Peyer's patch (tissue), 4 donors: ENCODE data around the gene SH3BGRL2.

ENCODE experiments used
- CTCF ChIP-seq, 6 experiments: fragments of 450-650 bp in 4 of 6; fragments of 200-600 bp in 2 of 6; sonication (generic) in 1 of 6; IDR thresholded peaks; one replicate each; pipeline ENCODE4 v1.5.1; 2017 to 2019; ENCODE audit warnings: antibody characterized with exemption in 6 of 6, mild to moderate bottlenecking in 3 of 6, moderate library complexity in 1 of 6
- POLR2A ChIP-seq, 2 donors: fragments of 450-650 bp; IDR thresholded peaks; one replicate each; pipeline ENCODE4 v1.5.1; 2017; ENCODE audit warnings: antibody characterized with exemption in 2 of 2, mild to moderate bottlenecking in 2 of 2, moderate library complexity in 2 of 2

GRCh38 chr6:79613912-79614311, 17.2 kb upstream of the SH3BGRL2 start:
- TF ChIP-seq CTCF (IDR thresholded peaks at IDR 0.05) (no peak), POLR2A (IDR thresholded peaks at IDR 0.05) (no peak)
